Chondrocyte (in vitro differentiated cells): Measurements from ENCODE around the gene TAX1BP1. TPM values are rescaled to one million over a fixed set of nuclear protein-coding genes. Genes with fewer than 3 reads are reported as not detected.

Experiments used
- DNase-seq: peaks from one replicate; pipeline ENCODE4 v3.0.0; 2021; ENCODE audit warnings: mixed read lengths, low spot score
- H3K27ac Mint-ChIP-seq: one replicate; pipeline ENCODE4 v1.8.0; 2021; ENCODE audit warnings: mild to moderate bottlenecking, moderate library complexity, mixed read lengths; ENCODE audit not compliant: unreplicated experiment
- H3K27me3 Mint-ChIP-seq: 2 replicates; pipeline ENCODE4 v1.8.0; 2021; ENCODE audit warnings: low read depth, mixed read lengths
- H3K36me3 Mint-ChIP-seq: 2 replicates; pipeline ENCODE4 v1.8.0; 2021; ENCODE audit warnings: low read depth, mixed read lengths
- H3K4me1 Mint-ChIP-seq: 2 replicates; pipeline ENCODE4 v1.8.0; 2021; ENCODE audit warnings: low read depth, mild to moderate bottlenecking, mixed read lengths
- H3K4me3 Mint-ChIP-seq: one replicate; pipeline ENCODE4 v1.8.0; 2021; ENCODE audit warnings: mild to moderate bottlenecking, moderate library complexity, mixed read lengths; ENCODE audit not compliant: unreplicated experiment
- H3K9me3 Mint-ChIP-seq: 2 replicates; pipeline ENCODE4 v1.8.0; 2021; ENCODE audit warnings: low read depth, mixed read lengths
- CTCF ChIP-seq: fragments of 200-600 bp; sonication (generic); IDR thresholded peaks from 2 replicates; pipeline ENCODE4 v1.5.0; 2021; ENCODE audit warnings: antibody characterized with exemption, mild to moderate bottlenecking, moderate library complexity
- total RNA-seq: library from RNA; stranded (reverse); gene quantifications from 3 replicates; pipeline ENCODE4 v1.2.1, GENCODE V29; 2021

TAX1BP1 gene
- total RNA-seq, 1 donor from 2014 or later, result 91.3 TPM

- Mint-ChIP-seq H3K27ac (no peak overlapping the region), H3K4me1 (peaks cover 13% of the 10 kb centered on the region), H3K4me3 (no peak overlapping the region), H3K36me3 (peaks cover 8% of the 10 kb centered on the region), H3K9me3 (peaks cover 6% of the 10 kb centered on the region), H3K27me3 (no peaks in the 10 kb centered on the region)
- no peak for DNase-seq
- TF ChIP-seq CTCF, result no peak
Observed at GRCh38 chr7:27860800-27861199, 120.8 kb downstream of the TAX1BP1 start.

GRCh38 chr7:27861747-27862146, 121.8 kb downstream of the TAX1BP1 start:
- no peak for TF ChIP-seq CTCF
- Mint-ChIP-seq H3K4me1 (peaks cover 15% of the 10 kb centered on the region), H3K36me3 (peaks cover 8% of the 10 kb centered on the region), H3K4me3 (no peak overlapping the region), H3K9me3 (peaks cover 6% of the 10 kb centered on the region), H3K27ac (no peak overlapping the region), H3K27me3 (no peaks in the 10 kb centered on the region)
- no peak for DNase-seq

- DNase-seq, result no peak
- Mint-ChIP-seq H3K9me3 (peaks cover 2% of the 10 kb centered on the region), H3K27me3 (no peaks in the 10 kb centered on the region), H3K4me3 (no peak overlapping the region), H3K36me3 (peaks cover 8% of the 10 kb centered on the region), H3K27ac (peak overlapping the region; percentile 66), H3K4me1 (peaks cover 25% of the 10 kb centered on the region)
- TF ChIP-seq CTCF, result no peak
Observed at GRCh38 chr7:27863880-27864279, 123.9 kb downstream of the TAX1BP1 start.

- TF ChIP-seq CTCF, result no peak
- DNase-seq, result no peak
- no peaks in the 10 kb centered on the region for H3K9me3 Mint-ChIP-seq
- peaks cover 4% of the 10 kb centered on the region for H3K36me3 Mint-ChIP-seq
- no peak overlapping the region for H3K27ac Mint-ChIP-seq
- peaks cover 25% of the 10 kb centered on the region for H3K4me1 Mint-ChIP-seq
- H3K4me3 Mint-ChIP-seq, result no peak overlapping the region
- no peaks in the 10 kb centered on the region for H3K27me3 Mint-ChIP-seq
Observed at GRCh38 chr7:27866256-27866655, 126.3 kb downstream of the TAX1BP1 start.

- no peak for DNase-seq
- peak overlapping the region; percentile 63 for H3K27ac Mint-ChIP-seq
- no peaks in the 10 kb centered on the region for H3K9me3 Mint-ChIP-seq
- no peak overlapping the region for H3K4me3 Mint-ChIP-seq
- H3K4me1 Mint-ChIP-seq, result peaks cover 27% of the 10 kb centered on the region
- no peaks in the 10 kb centered on the region for H3K27me3 Mint-ChIP-seq
- peaks cover 4% of the 10 kb centered on the region for H3K36me3 Mint-ChIP-seq
- TF ChIP-seq CTCF, result no peak
Observed at GRCh38 chr7:27866828-27867672, 127.1 kb downstream of the TAX1BP1 start.
